ENCODE data around the gene UROC1.

Gene UROC1

GRCh38 chr3:126540951-126541627 is 23.5 kb upstream of the UROC1 start:
- FAIRE-seq = no peak
- DNase-seq (ENCODE audit: insufficient read length, low spot score) = no peak
- no peak for TF ChIP-seq CTCF (IDR thresholded peaks at IDR 0.05; ENCODE audit: insufficient read depth, missing control alignments)

- no peak for TF ChIP-seq CTCF (IDR thresholded peaks at IDR 0.05; ENCODE audit: insufficient read depth, missing control alignments)
- no peak for FAIRE-seq
- DNase-seq (ENCODE audit: insufficient read length, low spot score) = no peak
These were observed 22.8 kb upstream of the UROC1 start for GRCh38 chr3:126540342-126540849.

GRCh38 chr3:126539558-126540250 is 22.1 kb upstream of the UROC1 start:
- TF ChIP-seq CTCF (IDR thresholded peaks at IDR 0.05; ENCODE audit: insufficient read depth, missing control alignments) = no peak
- FAIRE-seq = no peak
- no peak for DNase-seq (ENCODE audit: insufficient read length, low spot score)

- FAIRE-seq (no peak), DNase-seq (ENCODE audit: insufficient read length, low spot score) (no peak)
- TF ChIP-seq CTCF (IDR thresholded peaks at IDR 0.05; ENCODE audit: insufficient read depth, missing control alignments) = no peak
These were observed 21.4 kb upstream of the UROC1 start for GRCh38 chr3:126538966-126539365.

- TF ChIP-seq CTCF (IDR thresholded peaks at IDR 0.05; ENCODE audit: insufficient read depth, missing control alignments) = no peak
- no peak for DNase-seq (ENCODE audit: insufficient read length, low spot score)
- no peak for FAIRE-seq
These were observed 20.7 kb upstream of the UROC1 start for GRCh38 chr3:126538316-126538715.

- no peak for FAIRE-seq
- DNase-seq (ENCODE audit: insufficient read length, low spot score) = no peak
- no peak for TF ChIP-seq CTCF (IDR thresholded peaks at IDR 0.05; ENCODE audit: insufficient read depth, missing control alignments)
These were observed 20.2 kb upstream of the UROC1 start for GRCh38 chr3:126537730-126538281.

Data from D721Med (cell line).